Measurements from ENCODE around the gene DUSP6. TPM values are rescaled to one million over a fixed set of nuclear protein-coding genes. Genes with fewer than 3 reads are reported as not detected.
A peak's percentile ranks its signal among the peaks of the same experiment; 100 is the strongest.

Gene DUSP6
- total and polyA plus RNA-seq, 4 donors: 24.1 to 37.0 (median 35.3) TPM

DNA sequence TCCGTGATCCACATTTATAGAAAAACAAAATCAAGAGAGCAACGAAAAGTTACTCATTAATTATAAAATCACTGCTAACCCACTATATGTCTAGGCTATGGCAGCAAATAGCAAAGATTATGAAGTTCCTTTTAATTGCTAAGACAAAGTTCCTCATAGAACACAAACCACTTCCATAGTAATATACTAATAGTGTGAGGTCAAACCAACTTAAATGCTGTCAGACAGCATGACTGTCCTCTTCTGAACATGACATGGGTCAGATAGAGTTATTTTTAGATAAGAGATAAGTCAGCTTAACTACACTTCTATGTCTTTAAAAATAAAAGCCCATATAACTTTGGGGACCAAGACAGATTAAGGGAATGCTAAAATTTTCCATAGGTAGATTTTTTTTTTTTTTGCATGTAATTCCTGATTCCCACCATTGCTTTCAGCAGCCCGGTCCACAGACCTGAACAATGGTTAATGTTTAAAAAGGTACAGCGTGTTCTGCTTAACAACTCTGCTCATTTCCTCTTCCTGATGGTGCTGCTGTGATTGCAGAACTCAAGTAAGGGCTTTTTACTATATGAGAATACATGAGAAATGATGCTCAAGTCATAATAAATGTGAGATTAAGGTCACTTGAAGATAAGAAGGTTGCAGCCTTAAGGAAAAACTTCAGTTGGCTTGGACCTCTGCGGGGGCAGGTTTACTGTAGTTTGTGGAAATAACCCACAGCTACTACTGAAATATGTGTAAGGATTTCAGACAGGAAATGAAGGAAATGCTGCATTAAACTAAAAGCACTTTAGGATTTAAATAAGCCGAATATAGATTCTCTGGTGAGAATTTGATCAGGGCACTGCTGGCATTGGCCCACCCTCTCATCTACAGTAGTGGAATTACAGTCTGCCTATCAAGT is 37.7 kb upstream of the DUSP6 start:
- 26% methylated on average over 6 of the region's 6 CpGs for WGBS
- peaks cover 0 to 2% (median 0%) of the 10 kb centered on the region in 4 donors for H3K36me3 ChIP-seq (ENCODE audit: control insufficient read depth in 4 of 4, insufficient read depth in 3 of 4, low read depth in 1 of 4, low read length in 3 of 4)
- H3K9ac ChIP-seq (ENCODE audit: low read depth in 1 of 2, low read length in 2 of 2): peak overlapping the region; percentile 10 to 82
- peak overlapping the region; percentile 90 to 97 for H3K27ac ChIP-seq (ENCODE audit: low read depth in 1 of 2, low read length in 2 of 2)
- no peak overlapping the region for H3K4me3 ChIP-seq (ENCODE audit: low read depth in 1 of 3, low read length in 3 of 3)
- no peaks in the 10 kb centered on the region for H3K27me3 ChIP-seq (ENCODE audit: control insufficient read depth in 4 of 4, insufficient read depth in 4 of 4, low read length in 3 of 4)
- no peaks in the 10 kb centered on the region for H3K9me3 ChIP-seq (ENCODE audit: control insufficient read depth in 4 of 4, low read length in 3 of 4)
- no peak for DNase-seq (ENCODE audit: low spot score)
- TF ChIP-seq EGR1 (IDR thresholded peaks at IDR 0.05; ENCODE audit: low read depth in 2 of 2) (peak in 1 of 2 donors; percentile 53), ZBTB33 (IDR thresholded peaks at IDR 0.05) (no peak), NR2F2 (IDR thresholded peaks at IDR 0.05) (peak; percentile 55), TAF1 (conservative IDR thresholded peaks at IDR 0.05) (peak; percentile 23), HNF4G (IDR thresholded peaks at IDR 0.05) (no peak), YY1 (IDR thresholded peaks at IDR 0.05) (peak; percentile 70), JUND (IDR thresholded peaks at IDR 0.05) (no peak), SP1 (IDR thresholded peaks at IDR 0.05) (peak; percentile 74), ATF3 (IDR thresholded peaks at IDR 0.05) (no peak), RXRA (IDR thresholded peaks at IDR 0.05) (peak in 1 of 2 donors; percentile 24), FOXA1 (IDR thresholded peaks at IDR 0.05) (no peak), HNF4A (conservative IDR thresholded peaks at IDR 0.05) (peak in 1 of 2 donors; percentile 38), FOXA2 (IDR thresholded peaks at IDR 0.05) (no peak), GABPA (IDR thresholded peaks at IDR 0.05 in 1 of 2, conservative IDR thresholded peaks at IDR 0.05 in 1 of 2) (peak; percentile 35 to 63), RAD21 (IDR thresholded peaks at IDR 0.05) (peak; percentile 23 to 52)
- TF ChIP-seq, protein P1, sequence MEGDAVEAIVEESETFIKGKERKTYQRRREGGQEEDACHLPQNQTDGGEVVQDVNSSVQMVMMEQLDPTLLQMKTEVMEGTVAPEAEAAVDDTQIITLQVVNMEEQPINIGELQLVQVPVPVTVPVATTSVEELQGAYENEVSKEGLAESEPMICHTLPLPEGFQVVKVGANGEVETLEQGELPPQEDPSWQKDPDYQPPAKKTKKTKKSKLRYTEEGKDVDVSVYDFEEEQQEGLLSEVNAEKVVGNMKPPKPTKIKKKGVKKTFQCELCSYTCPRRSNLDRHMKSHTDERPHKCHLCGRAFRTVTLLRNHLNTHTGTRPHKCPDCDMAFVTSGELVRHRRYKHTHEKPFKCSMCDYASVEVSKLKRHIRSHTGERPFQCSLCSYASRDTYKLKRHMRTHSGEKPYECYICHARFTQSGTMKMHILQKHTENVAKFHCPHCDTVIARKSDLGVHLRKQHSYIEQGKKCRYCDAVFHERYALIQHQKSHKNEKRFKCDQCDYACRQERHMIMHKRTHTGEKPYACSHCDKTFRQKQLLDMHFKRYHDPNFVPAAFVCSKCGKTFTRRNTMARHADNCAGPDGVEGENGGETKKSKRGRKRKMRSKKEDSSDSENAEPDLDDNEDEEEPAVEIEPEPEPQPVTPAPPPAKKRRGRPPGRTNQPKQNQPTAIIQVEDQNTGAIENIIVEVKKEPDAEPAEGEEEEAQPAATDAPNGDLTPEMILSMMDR (IDR thresholded peaks at IDR 0.05; ENCODE audit: low read depth, low read length, missing input control): peak; percentile 31
- TF ChIP-seq, protein P2, sequence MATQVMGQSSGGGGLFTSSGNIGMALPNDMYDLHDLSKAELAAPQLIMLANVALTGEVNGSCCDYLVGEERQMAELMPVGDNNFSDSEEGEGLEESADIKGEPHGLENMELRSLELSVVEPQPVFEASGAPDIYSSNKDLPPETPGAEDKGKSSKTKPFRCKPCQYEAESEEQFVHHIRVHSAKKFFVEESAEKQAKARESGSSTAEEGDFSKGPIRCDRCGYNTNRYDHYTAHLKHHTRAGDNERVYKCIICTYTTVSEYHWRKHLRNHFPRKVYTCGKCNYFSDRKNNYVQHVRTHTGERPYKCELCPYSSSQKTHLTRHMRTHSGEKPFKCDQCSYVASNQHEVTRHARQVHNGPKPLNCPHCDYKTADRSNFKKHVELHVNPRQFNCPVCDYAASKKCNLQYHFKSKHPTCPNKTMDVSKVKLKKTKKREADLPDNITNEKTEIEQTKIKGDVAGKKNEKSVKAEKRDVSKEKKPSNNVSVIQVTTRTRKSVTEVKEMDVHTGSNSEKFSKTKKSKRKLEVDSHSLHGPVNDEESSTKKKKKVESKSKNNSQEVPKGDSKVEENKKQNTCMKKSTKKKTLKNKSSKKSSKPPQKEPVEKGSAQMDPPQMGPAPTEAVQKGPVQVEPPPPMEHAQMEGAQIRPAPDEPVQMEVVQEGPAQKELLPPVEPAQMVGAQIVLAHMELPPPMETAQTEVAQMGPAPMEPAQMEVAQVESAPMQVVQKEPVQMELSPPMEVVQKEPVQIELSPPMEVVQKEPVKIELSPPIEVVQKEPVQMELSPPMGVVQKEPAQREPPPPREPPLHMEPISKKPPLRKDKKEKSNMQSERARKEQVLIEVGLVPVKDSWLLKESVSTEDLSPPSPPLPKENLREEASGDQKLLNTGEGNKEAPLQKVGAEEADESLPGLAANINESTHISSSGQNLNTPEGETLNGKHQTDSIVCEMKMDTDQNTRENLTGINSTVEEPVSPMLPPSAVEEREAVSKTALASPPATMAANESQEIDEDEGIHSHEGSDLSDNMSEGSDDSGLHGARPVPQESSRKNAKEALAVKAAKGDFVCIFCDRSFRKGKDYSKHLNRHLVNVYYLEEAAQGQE (IDR thresholded peaks at IDR 0.05): no peak
- TF ChIP-seq, protein P3, sequence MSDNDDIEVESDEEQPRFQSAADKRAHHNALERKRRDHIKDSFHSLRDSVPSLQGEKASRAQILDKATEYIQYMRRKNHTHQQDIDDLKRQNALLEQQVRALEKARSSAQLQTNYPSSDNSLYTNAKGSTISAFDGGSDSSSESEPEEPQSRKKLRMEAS (IDR thresholded peaks at IDR 0.05): peak; percentile 90
- peaks cover 10 to 49% (median 33%) of the 10 kb centered on the region in 4 donors for H3K4me1 ChIP-seq (ENCODE audit: control insufficient read depth in 4 of 4, insufficient read depth in 4 of 4, low read length in 3 of 4)

All from liver (tissue), 9 donors.